HG03045 (cell line): Measurements from ENCODE around the gene ZNF485.
"Not testable (repeated sequence)": the region's sequence is repeated elsewhere in the genome, so short reads cannot be mapped to it uniquely, and the experiment has no call there.

Source experiments
- ATAC-seq: cut with Tn5 transposase; IDR thresholded peaks from one replicate; pipeline ENCODE4 v1.9.1; 2021; ENCODE audit warnings: mild to moderate bottlenecking, moderate library complexity; ENCODE audit not compliant: unreplicated experiment

Gene ZNF485

DNA sequence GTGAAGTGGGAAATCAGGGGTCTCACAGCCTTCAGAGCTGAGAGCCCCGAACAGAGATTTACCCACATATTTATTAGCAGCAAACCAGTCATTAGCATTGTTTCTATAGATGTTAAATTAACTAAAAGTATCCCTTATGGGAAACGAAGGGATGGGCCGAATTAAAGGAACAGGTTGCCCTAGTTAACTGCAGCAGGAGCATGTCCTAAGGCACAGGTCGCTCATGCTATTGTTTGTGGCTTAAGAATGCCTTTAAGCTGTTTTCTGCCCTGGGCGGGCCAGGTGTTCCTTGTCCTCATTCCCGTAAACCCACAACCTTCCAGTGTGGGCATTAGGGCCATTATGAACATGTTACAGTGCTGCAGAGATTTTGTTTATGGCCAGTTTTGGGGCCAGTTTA lies 4.7 kb upstream of the ZNF485 start:
- ATAC-seq = not testable (repeated sequence)

- ATAC-seq = peak; percentile 22
These were observed 352 bp upstream of the ZNF485 start for GRCh38 chr10:43605850-43606322.

DNA sequence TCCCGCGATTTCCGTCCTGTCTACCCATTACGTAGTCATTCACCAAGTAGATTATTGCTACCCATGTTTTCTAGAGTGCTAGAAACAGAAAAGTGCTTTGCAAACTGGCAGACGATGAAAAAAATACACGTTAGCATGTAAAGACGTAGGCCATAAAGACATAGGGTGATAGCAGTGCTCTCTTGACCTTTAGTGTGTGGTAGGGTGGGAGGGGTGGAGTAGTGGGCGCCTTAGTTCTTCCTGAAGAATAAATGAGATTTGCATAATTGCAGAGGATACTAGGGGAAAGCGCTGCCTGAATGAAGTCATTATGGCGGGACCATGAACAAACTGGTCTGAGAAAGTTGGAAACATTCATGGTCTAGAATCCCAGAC lies 948 bp downstream of the ZNF485 start:
- no peak for ATAC-seq

GRCh38 chr10:43610636-43611035 lies 4.4 kb downstream of the ZNF485 start:
- no peak for ATAC-seq

GRCh38 chr10:43616697-43617370 lies 10.6 kb downstream of the ZNF485 start:
- ATAC-seq = no peak

DNA sequence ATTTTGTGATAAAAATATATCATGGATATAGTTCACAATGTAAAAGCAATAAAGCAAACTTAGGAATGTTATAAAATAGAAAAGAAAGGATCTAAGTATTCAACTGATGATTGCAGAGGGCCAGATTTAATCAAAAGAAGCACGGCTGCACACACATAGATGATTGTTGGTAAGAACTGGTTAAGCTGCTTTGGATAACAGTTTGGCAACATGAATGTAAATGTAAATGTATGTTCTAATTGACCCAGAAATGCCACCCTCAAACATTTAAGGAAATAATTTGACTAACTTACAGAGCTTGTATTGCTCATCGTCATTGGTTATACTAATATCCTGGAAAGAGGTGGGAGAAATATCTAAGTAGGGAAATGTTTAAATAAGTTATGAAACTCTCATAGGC lies 13.1 kb downstream of the ZNF485 start:
- ATAC-seq = no peak

- no peak for ATAC-seq
These were observed 15.8 kb downstream of the ZNF485 start for GRCh38 chr10:43622038-43622437.

- ATAC-seq = no peak
These were observed 17.1 kb downstream of the ZNF485 start for GRCh38 chr10:43623351-43623750.

DNA sequence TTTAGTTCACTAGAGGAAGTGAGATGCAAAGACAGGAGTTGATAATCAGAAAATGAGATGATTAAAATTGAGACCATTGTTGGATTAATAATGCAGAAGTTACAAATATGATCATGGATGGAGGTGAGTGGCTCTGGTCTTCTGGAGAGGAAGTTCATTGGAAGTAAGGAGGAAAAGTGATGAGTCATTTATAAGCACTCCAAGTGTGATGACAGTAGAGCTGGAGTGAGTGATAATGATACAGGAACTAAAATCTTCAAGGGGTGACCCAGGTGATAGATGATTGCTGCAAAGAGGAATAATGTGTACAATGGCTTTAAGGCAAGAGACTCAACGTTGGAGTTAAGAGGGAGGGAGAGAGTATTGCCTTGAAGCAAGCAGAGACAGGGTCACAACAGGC lies 21.7 kb downstream of the ZNF485 start:
- ATAC-seq = no peak

GRCh38 chr10:43628956-43629355 lies 22.7 kb downstream of the ZNF485 start:
- ATAC-seq = no peak

- not testable (repeated sequence) for ATAC-seq
These were observed 29.6 kb downstream of the ZNF485 start for GRCh38 chr10:43635816-43636215.

DNA sequence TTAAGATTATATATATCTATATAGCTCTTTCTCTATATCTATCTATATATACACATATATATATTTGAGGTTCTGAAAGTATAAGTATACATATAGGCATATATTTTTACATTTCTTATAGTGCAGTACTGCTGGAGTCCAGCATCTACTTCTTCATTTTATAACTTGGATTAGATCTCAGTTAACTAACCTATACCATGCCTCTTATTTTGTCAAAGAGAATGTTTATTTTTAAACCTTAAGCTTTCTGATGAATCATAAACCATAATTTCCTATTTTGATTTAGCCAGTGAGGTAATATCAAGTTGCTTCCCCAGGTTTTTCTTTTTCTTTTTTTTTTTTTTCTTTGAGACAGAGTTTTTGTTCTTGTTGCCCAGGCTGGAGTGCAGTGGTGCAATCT lies 34.4 kb downstream of the ZNF485 start:
- ATAC-seq = no peak

- no peak for ATAC-seq
These were observed 38.0 kb downstream of the ZNF485 start for GRCh38 chr10:43644252-43644651.

GRCh38 chr10:43645866-43646265 lies 39.6 kb downstream of the ZNF485 start:
- ATAC-seq = no peak

DNA sequence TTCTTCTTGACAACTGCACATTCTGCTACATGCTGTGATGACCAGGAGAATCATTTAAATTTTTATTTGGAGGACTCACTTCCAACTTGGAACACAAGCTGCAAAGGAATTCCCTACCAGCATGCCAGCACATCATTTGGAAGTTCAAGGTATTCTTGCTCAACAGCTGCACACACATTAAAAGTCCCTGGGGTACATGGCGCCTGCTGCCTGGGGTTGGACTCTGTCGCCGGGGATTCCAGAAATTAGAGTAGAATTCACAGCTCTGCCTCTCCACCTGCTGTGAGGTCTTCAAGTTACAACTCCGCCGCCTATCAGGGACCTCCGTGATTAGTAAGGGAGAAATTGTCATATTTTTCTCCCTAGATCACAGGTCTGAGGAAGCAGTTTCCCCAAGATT lies 41.3 kb downstream of the ZNF485 start:
- ATAC-seq = no peak

GRCh38 chr10:43648095-43648397 lies 41.8 kb downstream of the ZNF485 start:
- ATAC-seq = no peak

- peak; percentile 99 for ATAC-seq
These were observed 42.4 kb downstream of the ZNF485 start, which contains the start of gene ZNF32 for GRCh38 chr10:43648398-43649184. TSS of gene ZNF32 (minus strand) at chr10:43648881. CDS start at chr10:43646133, 2,748 bp downstream.

DNA sequence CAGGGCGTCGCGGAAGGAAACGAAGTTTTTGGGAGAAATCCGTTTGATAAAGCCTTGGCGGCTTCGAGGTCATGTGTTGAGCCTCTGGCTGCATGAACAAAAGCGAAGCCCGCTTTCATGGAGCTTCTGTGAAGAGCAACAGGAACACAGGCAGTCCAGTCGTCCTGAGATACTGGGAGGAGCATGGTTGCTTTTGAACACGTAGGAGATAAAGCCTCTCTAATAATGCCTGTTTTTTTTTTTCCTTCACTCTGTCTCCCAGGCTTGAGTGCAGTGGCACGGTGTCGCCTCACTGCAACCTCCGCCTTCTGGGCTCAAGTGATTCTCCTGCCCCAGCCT lies 42.9 kb downstream of the ZNF485 start:
- ATAC-seq = peak; percentile 4

DNA sequence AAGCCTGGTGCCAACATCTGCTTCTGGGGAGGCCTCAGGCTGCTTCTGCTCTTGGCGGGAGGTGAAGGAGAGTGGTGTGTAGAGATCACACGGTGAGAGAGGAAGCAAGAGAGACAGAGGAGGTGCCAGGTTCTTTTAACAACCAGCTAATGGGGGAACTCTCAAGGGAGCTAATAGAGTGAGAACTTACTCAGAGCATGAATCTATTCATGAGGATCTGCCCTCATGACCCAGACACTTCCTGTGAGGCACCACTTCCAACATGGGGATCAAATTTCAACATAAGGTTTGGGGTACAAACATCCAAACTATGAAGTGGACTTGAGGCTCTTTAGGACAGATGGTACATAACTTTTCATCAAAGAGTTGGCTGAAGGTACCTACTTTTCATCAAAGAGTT lies 47.5 kb downstream of the ZNF485 start:
- no peak for ATAC-seq

DNA sequence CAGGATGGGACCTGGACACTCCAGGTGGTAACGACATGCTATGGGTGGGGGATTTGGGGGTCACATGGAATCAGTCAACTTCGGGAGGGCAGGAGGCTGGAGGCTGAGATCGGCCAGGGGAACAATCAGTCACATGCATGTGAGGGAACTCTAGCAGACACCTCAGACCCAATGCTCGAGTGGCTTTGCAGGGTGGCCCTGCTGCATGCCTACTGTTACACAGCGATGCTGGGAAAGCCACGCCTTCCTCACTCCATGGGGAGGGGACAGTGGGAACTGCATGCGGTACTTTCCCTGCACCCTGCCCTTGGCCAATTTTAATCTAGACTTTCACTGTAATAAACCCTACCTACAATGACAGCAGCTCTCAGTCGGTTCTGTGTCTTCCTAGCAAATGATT lies 49.1 kb downstream of the ZNF485 start:
- ATAC-seq = no peak

DNA sequence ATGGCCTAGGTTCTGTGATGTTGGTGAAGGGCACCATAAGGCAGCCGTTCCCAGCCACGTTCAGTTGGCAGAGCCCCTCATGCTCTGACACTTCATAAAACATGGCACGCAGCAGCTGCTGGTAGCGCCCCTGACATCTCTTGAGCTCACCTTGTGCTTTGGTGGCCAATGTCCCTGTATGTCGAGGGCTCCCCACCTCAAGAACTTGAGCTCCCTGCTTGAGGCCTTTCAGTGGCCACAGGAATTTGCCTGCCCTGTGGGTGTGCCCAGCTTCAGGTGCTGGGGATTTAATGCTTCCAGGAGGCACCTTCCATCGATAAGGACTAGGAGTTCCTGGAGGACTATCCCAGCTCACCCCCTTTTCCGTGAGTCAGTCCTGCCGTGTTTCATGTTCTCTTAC lies 52.0 kb downstream of the ZNF485 start:
- ATAC-seq = no peak

GRCh38 chr10:43665054-43665453 lies 58.8 kb downstream of the ZNF485 start:
- ATAC-seq = no peak

- no peak for ATAC-seq
These were observed 60.3 kb downstream of the ZNF485 start for GRCh38 chr10:43666552-43666951.
